GM18870 (cell line): Measurements from ENCODE around the gene PCBP3.
"Not testable (repeated sequence)": the region's sequence is repeated elsewhere in the genome, so short reads cannot be mapped to it uniquely, and the experiment has no call there.

Experiments
- ATAC-seq: cut with Tn5 transposase; IDR thresholded peaks from one replicate; pipeline ENCODE4 v1.9.1; 2021; ENCODE audit warnings: moderate library complexity; ENCODE audit not compliant: unreplicated experiment

The PCBP3 gene

DNA sequence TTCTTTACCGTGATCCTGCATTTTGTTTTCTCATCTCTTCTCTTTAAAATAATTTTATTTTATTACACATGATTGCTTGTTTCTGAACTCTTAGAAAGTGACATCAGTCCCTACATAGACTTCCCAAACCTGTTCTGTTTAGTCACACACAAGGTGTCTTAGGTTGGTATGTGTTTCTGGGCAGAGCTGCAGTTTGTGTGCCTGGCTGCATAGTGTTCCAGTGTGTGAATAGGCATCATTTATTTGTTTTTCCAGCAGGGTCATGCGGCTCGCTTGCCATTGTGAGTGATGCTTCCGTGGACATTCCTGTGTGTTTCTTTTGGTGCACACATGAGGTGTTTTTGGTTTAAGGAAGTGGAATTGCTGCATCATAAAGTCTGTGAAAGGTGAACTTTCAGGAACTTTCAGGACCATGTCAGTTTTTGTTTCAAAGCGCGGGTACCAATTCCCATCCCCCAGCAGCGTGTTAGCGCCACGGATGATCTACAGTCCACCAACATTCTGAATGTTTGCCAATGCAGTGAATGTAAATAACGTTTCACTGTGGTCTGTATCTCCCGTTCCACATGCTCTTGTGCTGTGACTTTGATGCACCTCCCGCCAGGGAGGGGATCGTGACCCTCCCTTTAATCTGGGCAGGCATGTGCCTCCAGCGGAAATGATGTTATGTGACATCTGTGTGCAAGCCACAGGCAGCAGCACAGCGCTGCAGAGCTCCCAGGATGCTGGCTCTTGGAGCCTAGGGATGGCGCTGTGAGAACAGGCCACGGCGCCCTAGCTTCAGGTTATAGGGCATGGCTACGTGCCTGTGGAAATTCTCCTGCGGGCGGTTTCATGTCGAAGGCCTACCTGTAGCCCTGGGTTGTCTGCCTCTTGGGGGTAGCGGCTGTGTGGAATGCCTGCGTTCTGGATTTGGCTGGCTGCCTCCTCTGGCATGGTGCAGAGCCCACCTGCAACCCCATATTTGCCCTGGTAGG, 193.5 kb downstream of the PCBP3 start:
- no peak for ATAC-seq

DNA sequence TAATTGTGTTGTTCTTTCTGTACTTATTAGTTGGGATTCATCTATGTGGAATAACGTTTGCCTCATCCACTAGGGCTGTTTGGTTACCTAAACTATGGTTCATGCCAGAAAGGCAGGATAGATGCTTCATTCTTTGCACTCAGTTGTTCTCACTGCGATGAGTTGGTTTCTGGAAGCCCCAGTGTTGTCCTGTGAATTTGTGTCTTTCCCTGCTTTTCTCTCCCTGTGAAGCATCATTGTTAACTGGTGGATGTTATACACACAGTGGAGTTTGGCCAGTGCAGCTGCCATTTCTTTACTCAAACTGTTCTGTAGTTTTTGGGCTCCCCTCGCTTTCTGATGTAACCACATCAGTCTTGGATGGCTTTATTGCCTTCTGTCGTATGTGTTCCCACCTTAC, 194.4 kb downstream of the PCBP3 start:
- ATAC-seq: no peak

- ATAC-seq: no peak
These were observed 195.1 kb downstream of the PCBP3 start for GRCh38 chr21:45838634-45839033.

DNA sequence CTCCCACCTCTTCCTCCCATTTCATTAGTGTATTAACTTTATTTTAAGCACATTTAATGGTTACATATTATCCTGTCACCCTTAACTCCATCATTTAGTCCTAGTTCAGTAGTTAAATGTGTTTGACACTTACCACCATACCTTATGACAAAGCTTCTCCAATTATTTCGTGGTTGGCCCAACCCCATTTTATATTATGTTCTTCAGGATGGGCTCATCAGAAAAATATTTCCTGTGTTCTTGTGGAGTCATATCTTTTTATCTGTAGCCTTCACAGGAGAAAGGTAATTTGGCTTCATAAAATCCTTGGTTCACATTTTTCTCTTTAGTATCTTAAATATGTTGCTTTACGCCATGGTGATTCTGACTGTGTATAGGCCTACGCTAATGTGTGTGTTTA, 195.7 kb downstream of the PCBP3 start:
- ATAC-seq: no peak

GRCh38 chr21:45841033-45841432, 197.5 kb downstream of the PCBP3 start:
- no peak for ATAC-seq

GRCh38 chr21:45843426-45843825, 199.9 kb downstream of the PCBP3 start:
- ATAC-seq: no peak

- no peak for ATAC-seq
These were observed 200.7 kb downstream of the PCBP3 start for GRCh38 chr21:45844181-45844580.

DNA sequence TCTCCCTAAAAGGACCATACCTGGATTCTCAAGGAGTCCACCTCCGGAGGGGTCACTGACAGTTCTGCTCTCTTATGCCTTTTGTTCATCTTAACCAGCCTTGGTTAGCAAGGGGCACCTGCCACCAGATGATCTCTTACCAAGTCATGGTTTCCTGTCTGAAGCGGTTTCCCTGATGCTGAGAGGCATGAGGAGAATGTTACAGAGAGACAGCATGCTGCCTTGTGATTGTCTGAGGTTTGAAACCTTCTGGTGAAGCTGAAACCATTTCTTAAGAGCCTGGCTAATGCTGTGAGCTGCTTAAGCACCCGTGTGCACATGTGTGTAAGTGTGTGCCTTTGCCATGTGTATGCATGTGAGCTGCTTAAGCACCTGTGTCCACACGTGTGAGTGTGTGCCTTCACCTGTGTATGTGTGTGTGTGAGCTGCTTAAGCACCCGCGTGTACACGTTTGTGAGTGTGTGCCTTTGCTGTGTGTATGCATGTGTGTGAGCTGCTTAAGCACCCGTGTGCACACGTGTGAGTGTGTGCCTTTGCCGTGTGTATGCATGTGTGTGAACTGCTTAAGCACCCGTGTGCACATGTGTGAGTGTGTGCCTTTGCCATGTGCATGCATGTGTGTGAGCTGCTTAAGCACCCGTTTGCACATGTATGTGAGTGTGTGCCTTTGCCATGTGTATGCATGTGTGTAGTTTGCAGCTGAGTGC, 201.7 kb downstream of the PCBP3 start:
- ATAC-seq: no peak

GRCh38 chr21:45845770-45846090, 202.2 kb downstream of the PCBP3 start:
- no peak for ATAC-seq

DNA sequence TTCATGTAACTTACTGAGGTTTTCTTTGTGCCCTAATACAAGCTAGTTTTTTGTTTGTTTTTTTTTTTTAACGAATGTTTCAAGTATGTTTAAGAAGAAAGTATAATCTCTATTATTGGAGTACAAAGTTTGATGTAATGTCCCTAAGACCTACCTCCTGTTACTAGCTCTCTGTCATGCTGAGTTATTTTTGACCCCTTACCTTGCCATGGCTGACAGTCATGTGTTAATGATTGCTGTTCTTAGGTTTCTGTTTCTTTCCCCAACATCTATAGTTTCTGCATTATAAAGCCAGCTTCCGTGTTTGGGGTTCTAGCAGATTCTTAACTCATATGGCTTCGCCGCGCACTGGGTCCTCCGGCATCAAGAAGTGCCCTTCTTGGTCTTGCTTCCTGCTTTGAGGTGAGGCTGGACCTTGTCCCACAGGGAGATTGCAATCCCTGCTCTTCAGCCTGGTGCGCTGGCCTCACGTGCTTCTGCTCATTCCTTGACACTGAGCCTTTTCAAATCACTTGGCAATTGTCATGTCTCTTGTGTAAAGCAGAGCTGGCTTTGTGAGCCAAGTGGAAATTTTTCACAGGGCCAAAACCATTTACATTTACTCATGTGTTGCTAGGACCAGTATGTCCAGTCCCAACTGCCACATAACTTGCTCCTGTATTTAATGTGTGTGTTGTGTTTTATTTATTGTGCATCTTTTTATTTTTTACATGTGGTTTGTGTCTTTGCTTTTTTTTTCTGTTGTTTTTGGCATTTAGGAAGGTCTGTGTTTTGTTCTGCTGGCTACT, 203.0 kb downstream of the PCBP3 start:
- ATAC-seq: no peak

- ATAC-seq: no peak
These were observed 204.3 kb downstream of the PCBP3 start for GRCh38 chr21:45847870-45848269.

DNA sequence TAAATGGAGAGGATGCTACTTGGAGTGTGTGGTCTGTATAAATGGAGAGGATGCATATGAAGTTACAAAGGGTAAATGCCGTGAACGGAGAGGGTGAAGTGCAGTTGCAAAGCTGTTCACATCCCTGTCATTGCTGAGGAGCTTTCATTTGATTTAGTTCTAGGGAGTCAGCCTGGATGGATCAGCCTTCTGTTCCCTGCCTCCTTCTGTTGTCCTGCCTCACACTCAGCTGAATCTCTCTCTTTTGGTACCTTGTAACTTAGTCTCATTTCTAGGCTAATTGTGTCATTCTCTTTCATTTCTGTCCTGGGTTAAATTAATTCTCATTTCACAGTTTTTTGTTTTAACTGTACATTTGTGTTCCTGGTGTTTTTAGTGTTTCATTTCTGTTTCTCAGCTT, 204.8 kb downstream of the PCBP3 start:
- ATAC-seq: no peak

DNA sequence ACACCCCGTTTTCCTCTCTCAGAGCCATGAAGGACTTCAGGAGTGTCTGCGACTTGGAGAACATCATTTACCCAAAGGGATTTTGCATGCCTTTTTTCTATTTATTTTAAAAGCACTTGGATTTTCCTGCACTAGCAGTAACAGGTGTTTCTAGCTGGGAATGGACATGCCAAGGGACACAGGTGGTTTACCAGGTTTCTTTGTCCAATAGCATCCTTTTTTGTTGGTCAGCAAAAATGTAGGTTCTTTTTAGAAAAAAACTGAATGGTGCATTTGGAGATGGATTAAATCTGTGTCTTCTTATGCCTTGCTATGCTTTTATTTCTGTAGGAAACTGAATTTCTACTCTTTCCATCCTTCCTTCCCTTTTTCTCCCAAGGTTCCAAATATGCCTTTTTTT, 205.3 kb downstream of the PCBP3 start:
- no peak for ATAC-seq

GRCh38 chr21:45849651-45850050, 206.1 kb downstream of the PCBP3 start:
- no peak for ATAC-seq

DNA sequence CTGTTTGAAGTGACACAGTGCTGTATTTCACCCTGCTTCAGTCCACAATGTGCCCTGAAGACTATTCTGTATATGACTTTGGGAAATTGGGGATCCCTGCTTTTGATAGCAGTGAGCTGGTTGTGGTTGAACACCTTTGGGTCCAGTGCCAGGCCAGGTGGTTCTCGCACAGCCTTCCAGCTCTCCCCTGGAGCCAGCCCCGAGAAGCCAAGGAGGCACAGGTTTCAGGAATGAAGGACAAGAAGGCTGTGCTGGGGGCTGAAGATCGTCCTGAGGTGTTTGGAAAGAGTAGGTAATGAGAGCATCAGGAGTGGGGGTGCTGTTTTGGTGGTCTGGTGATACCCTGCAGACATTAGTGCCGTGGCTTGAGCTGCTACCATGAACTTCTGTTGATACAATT, 206.7 kb downstream of the PCBP3 start:
- ATAC-seq: no peak

DNA sequence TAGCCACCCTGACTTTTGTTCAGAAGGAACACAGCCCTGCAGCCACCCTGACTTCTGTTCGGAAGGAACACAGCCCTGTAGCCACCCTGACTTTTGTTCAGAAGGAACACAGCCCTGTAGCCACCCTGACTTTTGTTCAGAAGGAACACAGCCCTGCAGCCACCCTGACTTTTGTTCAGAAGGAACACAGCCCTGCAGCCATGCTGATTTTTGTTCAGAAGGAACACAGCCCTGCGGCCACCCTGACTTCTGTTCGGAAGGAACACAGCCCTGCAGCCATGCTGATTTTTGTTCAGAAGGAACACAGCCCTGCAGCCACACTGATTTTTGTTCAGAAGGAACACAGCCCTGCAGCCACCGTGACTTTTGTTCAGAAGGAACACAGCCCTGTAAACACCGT, 208.9 kb downstream of the PCBP3 start:
- not testable (repeated sequence) for ATAC-seq

DNA sequence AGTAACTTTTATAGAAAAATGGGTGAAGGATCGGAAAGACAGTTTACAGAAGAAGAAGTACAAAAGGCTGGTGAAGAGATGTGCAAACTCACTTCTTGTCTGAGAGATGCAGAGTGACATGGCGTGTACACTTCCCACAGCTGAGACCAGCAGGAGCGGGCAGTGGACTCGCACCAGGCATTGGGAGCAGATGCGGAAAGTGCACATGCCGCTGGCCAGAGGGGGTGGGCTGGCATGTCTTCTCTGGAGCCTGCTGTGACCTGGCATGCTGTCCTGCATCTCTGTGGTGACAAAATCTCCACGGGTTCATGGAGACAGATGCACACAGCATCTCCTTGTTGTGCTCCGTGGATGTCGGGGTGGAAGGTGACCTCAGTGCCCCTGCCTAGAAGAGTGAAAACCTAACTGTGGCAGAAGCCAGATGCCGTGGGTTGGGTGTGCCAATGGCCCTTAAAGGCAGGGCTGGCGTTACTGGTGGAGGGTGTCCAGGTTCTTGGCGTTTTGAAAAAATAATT, 209.4 kb downstream of the PCBP3 start:
- ATAC-seq: no peak

GRCh38 chr21:45853703-45854342, 210.3 kb downstream of the PCBP3 start:
- ATAC-seq: no peak

- no peak for ATAC-seq
These were observed 211.2 kb downstream of the PCBP3 start for GRCh38 chr21:45854690-45855247.

- no peak for ATAC-seq
These were observed 211.8 kb downstream of the PCBP3 start for GRCh38 chr21:45855248-45855811.
